ENCODE results near the gene HEATR5A.

Gene HEATR5A

GRCh38 chr14:31303654-31304053 lies 116.7 kb downstream of the HEATR5A start:
- no peak overlapping the region for H3K27ac Mint-ChIP-seq
- no peak overlapping the region for H3K4me3 Mint-ChIP-seq
- H3K9me3 Mint-ChIP-seq: no peaks in the 10 kb centered on the region
- peaks cover 31% of the 10 kb centered on the region for H3K36me3 Mint-ChIP-seq (ENCODE audit: low read depth)
- no peaks in the 10 kb centered on the region for H3K27me3 Mint-ChIP-seq
- H3K4me1 Mint-ChIP-seq (ENCODE audit: low read depth): no peaks in the 10 kb centered on the region

GRCh38 chr14:31300883-31301282 lies 119.5 kb downstream of the HEATR5A start:
- Mint-ChIP-seq H3K4me1 (ENCODE audit: low read depth) (no peaks in the 10 kb centered on the region), H3K4me3 (no peak overlapping the region), H3K36me3 (ENCODE audit: low read depth) (peaks cover 24% of the 10 kb centered on the region), H3K9me3 (no peaks in the 10 kb centered on the region), H3K27me3 (no peaks in the 10 kb centered on the region), H3K27ac (no peak overlapping the region)

GRCh38 chr14:31300296-31300695 lies 120.1 kb downstream of the HEATR5A start:
- H3K4me3 Mint-ChIP-seq: no peak overlapping the region
- no peak overlapping the region for H3K27ac Mint-ChIP-seq
- H3K27me3 Mint-ChIP-seq: no peaks in the 10 kb centered on the region
- H3K36me3 Mint-ChIP-seq (ENCODE audit: low read depth): peaks cover 24% of the 10 kb centered on the region
- H3K4me1 Mint-ChIP-seq (ENCODE audit: low read depth): no peaks in the 10 kb centered on the region
- no peaks in the 10 kb centered on the region for H3K9me3 Mint-ChIP-seq

GRCh38 chr14:31297701-31298344 lies 122.5 kb downstream of the HEATR5A start:
- peaks cover 17% of the 10 kb centered on the region for H3K36me3 Mint-ChIP-seq (ENCODE audit: low read depth)

GRCh38 chr14:31297112-31297511 lies 123.2 kb downstream of the HEATR5A start:
- Mint-ChIP-seq H3K9me3 (no peaks in the 10 kb centered on the region), H3K27ac (no peak overlapping the region), H3K4me1 (ENCODE audit: low read depth) (no peaks in the 10 kb centered on the region), H3K36me3 (ENCODE audit: low read depth) (peaks cover 16% of the 10 kb centered on the region), H3K27me3 (no peaks in the 10 kb centered on the region), H3K4me3 (no peak overlapping the region)

More at GRCh38 chr14:31297701-31298344, 122.5 kb downstream of the HEATR5A start:
- Mint-ChIP-seq H3K9me3 (no peaks in the 10 kb centered on the region), H3K27me3 (no peaks in the 10 kb centered on the region), H3K27ac (no peak overlapping the region), H3K4me1 (ENCODE audit: low read depth) (no peaks in the 10 kb centered on the region), H3K4me3 (no peak overlapping the region)

DNA sequence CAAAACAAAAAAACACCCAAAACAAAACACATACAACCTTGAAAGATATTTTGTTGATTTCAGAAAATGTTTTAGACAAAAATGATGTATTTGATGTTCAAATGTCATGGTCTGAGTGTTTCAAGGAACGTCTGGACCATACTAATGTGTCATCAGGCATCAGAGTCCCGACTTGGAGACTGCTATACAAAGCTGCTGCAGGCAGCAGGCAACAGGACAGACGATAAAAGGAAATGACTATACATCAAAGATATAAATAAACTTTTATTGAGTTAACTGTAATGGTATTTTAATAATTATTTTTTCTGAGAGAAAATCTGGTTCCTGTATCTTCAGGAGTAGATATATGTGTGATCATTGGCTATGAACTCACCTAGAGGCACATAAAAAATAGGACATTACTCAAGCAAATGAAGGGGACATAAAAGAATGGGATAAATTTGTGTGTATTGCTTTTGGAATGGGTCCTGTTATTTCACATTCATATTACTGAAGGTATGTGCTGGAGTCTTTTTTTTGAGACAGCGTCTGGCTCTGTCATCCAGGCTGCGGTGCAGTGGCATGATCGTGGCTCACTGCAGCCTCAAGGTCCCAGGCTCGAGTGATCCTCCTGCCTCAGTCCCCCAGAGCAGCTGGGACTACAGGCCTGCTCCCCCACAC lies 125.5 kb downstream of the HEATR5A start:
- no peak overlapping the region for H3K27ac Mint-ChIP-seq
- H3K9me3 Mint-ChIP-seq: no peaks in the 10 kb centered on the region
- H3K36me3 Mint-ChIP-seq (ENCODE audit: low read depth): peaks cover 6% of the 10 kb centered on the region
- H3K27me3 Mint-ChIP-seq: no peaks in the 10 kb centered on the region
- H3K4me3 Mint-ChIP-seq: no peak overlapping the region
- no peaks in the 10 kb centered on the region for H3K4me1 Mint-ChIP-seq (ENCODE audit: low read depth)

DNA sequence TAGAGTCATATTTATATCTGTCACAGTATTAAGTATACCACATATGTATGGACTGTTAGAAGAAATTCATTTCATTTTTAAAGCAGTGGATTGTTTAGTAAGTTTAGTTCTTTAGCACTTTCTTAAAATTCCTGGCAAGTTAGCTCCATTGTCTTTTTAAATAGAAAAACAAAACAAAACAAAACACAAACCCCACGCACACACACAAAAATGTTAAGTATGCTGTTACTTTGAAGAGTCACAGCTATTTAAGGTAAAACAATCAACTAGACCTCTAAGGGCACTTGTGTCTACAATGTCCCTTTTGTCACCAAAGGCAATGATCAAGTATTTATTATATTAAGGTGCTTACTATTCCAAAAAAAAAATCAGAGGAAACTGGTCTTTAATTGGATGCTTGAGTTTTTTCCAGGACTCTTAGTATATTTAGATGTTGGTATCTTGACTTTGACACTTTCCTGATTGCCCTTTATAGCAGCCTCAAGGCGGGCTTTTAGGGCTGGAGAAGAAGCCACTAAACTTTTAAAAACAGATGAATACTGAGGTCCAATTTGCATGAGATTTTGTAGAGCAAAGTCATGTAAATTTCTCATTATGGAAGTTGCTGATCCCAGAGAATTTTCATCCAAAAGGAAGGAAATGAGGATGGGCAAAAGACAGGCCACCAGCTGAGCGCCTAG lies 127.3 kb downstream of the HEATR5A start:
- Mint-ChIP-seq H3K4me1 (ENCODE audit: low read depth) (no peaks in the 10 kb centered on the region), H3K27ac (no peak overlapping the region), H3K27me3 (no peaks in the 10 kb centered on the region), H3K9me3 (no peaks in the 10 kb centered on the region), H3K4me3 (no peak overlapping the region), H3K36me3 (ENCODE audit: low read depth) (peaks cover 4% of the 10 kb centered on the region)

DNA sequence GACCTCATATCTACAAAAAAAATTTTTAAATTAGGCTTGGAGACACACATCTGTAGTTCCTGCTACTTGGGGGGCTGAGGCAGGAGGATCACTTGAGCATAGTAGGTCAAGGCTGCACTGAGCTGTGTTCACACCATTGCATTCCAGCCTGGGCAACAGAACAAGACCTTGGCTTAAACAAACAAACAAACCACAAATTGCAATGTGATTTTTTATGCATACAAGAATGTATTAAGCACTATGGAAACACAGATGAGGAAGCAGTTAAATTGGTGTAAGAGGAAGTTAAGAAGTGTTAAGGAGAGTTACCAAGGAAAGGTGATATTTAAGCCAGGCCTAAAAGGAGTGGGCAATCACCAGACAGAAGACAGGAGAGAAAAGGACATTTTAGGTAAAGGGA lies 129.1 kb downstream of the HEATR5A start:
- Mint-ChIP-seq H3K9me3 (no peaks in the 10 kb centered on the region), H3K27ac (no peak overlapping the region), H3K27me3 (no peaks in the 10 kb centered on the region), H3K36me3 (ENCODE audit: low read depth) (peaks cover 4% of the 10 kb centered on the region), H3K4me3 (no peak overlapping the region), H3K4me1 (ENCODE audit: low read depth) (no peaks in the 10 kb centered on the region)

- H3K4me1 Mint-ChIP-seq (ENCODE audit: low read depth): no peaks in the 10 kb centered on the region
- H3K27me3 Mint-ChIP-seq: no peaks in the 10 kb centered on the region
- H3K36me3 Mint-ChIP-seq (ENCODE audit: low read depth): no peaks in the 10 kb centered on the region
- no peaks in the 10 kb centered on the region for H3K9me3 Mint-ChIP-seq
- H3K4me3 Mint-ChIP-seq: no peak overlapping the region
- no peak overlapping the region for H3K27ac Mint-ChIP-seq
Observed at GRCh38 chr14:31287294-31287972, 132.9 kb downstream of the HEATR5A start.

DNA sequence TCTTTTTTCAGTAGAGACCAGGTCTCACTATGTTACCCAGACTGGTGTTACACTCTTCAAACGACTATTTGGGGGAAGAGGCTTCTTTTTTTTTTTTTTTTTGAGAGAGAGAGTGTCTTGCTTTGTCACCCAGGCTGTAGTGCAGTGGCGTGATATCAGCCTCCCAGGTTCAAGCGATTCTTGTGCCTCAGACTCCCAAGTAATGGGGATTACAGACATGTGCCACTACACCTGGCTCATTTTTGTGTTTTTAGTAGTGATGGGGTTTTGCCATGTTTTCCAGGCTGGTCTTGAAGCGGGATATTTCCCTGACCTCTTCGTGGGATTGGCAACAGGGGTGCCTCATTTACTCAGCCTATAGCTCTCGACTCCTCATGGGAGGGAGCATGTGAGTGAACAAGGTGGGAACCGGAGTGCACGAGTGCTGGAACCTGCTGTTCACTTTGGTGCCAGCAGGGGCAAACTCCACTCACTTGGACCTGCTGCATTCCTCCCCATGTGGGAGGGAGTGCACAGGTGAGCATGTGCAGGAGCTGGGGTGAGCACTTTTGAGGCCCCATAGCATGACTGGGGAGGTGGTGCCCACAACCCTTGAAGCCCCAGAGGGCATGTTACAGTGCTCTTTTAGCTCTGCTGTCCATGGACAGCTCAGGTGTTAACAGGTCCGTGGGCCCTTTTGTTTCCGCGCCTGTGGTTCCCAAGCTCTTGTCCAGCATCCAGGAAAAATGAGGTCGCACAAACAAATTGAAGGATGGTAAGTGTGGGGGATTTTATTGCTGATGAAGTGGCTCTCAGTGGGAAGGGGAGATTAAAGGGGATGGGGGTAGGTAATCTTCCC lies 133.7 kb downstream of the HEATR5A start:
- Mint-ChIP-seq H3K27ac (no peak overlapping the region), H3K9me3 (no peaks in the 10 kb centered on the region), H3K4me3 (no peak overlapping the region)

GRCh38 chr14:31283578-31284252 lies 136.6 kb downstream of the HEATR5A start:
- no peaks in the 10 kb centered on the region for H3K36me3 Mint-ChIP-seq (ENCODE audit: low read depth)
- no peaks in the 10 kb centered on the region for H3K27me3 Mint-ChIP-seq
- peaks cover 12% of the 10 kb centered on the region for H3K9me3 Mint-ChIP-seq
- H3K4me1 Mint-ChIP-seq (ENCODE audit: low read depth): no peaks in the 10 kb centered on the region
- H3K27ac Mint-ChIP-seq: no peak overlapping the region
- H3K4me3 Mint-ChIP-seq: no peak overlapping the region

More for the DNA sequence above, 133.7 kb downstream of the HEATR5A start:
- H3K4me1 Mint-ChIP-seq (ENCODE audit: low read depth): no peaks in the 10 kb centered on the region
- no peaks in the 10 kb centered on the region for H3K27me3 Mint-ChIP-seq
- no peaks in the 10 kb centered on the region for H3K36me3 Mint-ChIP-seq (ENCODE audit: low read depth)

GRCh38 chr14:31283153-31283552 lies 137.2 kb downstream of the HEATR5A start:
- Mint-ChIP-seq H3K4me3 (no peak overlapping the region), H3K9me3 (peaks cover 14% of the 10 kb centered on the region), H3K36me3 (ENCODE audit: low read depth) (no peaks in the 10 kb centered on the region), H3K27ac (no peak overlapping the region), H3K27me3 (no peaks in the 10 kb centered on the region), H3K4me1 (ENCODE audit: low read depth) (no peaks in the 10 kb centered on the region)

- Mint-ChIP-seq H3K4me1 (ENCODE audit: low read depth) (no peaks in the 10 kb centered on the region), H3K27ac (no peak overlapping the region), H3K9me3 (peaks cover 20% of the 10 kb centered on the region), H3K4me3 (no peak overlapping the region), H3K27me3 (no peaks in the 10 kb centered on the region), H3K36me3 (ENCODE audit: low read depth) (no peaks in the 10 kb centered on the region)
Observed at GRCh38 chr14:31280871-31281220, 139.5 kb downstream of the HEATR5A start.

Measured in stimulated activated naive CD8-positive, alpha-beta T cell treated with anti-CD3 and anti-CD28 coated beads, Interleukin-15, Interleukin-2, amounts not matched to agents 100 ng/mL and 50 ng/mL, for 24 hours (primary cell).